OCI-LY7 (cell line): ENCODE results near the gene HDAC4.

Experiments
- EZH2phosphoT487 ChIP-seq: fragments of 200-600 bp; sonication (generic); IDR thresholded peaks from 2 replicates; pipeline ENCODE4 v1.6.1; 2018; ENCODE audit warnings: low read depth, borderline replicate concordance, mild to moderate bottlenecking, mixed run types, antibody characterized with exemption, low read length, moderate library complexity, mixed read lengths
- TF ChIP-seq, protein P1 (sequence below): fragments of 200-600 bp; sonication (generic); conservative IDR thresholded peaks from 2 replicates; pipeline ENCODE4 v1.5.1; 2014; ENCODE audit warnings: mild to moderate bottlenecking, antibody characterized with exemption, low read length, moderate library complexity, mixed read lengths

DNA sequence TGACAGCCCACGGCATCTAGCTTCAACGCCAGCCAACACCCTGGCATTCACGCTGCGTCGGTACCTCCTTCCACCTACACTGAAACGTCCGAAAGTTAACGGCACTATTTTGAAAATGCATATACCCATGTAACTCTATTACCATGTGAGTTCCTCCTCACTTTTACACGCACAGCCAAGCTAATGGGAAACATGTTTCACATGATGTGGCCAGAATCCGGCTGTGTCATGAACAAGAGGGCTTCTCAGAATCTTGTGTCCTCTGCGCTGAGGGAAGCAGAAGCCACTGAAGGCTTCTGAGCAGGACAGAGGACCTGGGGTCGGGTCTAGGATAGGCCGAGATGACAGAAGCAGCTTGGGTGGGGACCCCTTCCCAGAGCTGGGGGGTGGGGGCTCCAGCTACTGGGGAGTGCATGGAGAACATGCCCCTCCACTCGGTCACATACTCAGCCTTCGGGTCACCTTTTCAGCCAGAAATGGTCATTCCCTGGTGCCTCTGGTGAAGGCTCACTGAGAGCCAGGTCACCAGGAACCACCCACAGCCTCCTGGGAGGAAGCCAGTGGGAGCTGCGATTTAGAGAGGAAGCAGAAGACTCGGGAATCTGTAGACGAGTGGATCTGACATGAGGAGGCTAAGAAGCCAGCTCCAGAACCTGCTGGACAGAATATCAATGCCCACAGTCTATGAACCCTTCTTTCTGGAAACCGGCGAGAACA, 41.5 kb downstream of the HDAC4 start:
- TF ChIP-seq, protein P1, sequence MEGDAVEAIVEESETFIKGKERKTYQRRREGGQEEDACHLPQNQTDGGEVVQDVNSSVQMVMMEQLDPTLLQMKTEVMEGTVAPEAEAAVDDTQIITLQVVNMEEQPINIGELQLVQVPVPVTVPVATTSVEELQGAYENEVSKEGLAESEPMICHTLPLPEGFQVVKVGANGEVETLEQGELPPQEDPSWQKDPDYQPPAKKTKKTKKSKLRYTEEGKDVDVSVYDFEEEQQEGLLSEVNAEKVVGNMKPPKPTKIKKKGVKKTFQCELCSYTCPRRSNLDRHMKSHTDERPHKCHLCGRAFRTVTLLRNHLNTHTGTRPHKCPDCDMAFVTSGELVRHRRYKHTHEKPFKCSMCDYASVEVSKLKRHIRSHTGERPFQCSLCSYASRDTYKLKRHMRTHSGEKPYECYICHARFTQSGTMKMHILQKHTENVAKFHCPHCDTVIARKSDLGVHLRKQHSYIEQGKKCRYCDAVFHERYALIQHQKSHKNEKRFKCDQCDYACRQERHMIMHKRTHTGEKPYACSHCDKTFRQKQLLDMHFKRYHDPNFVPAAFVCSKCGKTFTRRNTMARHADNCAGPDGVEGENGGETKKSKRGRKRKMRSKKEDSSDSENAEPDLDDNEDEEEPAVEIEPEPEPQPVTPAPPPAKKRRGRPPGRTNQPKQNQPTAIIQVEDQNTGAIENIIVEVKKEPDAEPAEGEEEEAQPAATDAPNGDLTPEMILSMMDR, result no peak
- no peak for TF ChIP-seq EZH2phosphoT487
